ENCODE data around the gene MS4A3.
"Not testable (repeated sequence)": the region's sequence is repeated elsewhere in the genome, so short reads cannot be mapped to it uniquely, and the experiment has no call there.

Gene MS4A3

DNA sequence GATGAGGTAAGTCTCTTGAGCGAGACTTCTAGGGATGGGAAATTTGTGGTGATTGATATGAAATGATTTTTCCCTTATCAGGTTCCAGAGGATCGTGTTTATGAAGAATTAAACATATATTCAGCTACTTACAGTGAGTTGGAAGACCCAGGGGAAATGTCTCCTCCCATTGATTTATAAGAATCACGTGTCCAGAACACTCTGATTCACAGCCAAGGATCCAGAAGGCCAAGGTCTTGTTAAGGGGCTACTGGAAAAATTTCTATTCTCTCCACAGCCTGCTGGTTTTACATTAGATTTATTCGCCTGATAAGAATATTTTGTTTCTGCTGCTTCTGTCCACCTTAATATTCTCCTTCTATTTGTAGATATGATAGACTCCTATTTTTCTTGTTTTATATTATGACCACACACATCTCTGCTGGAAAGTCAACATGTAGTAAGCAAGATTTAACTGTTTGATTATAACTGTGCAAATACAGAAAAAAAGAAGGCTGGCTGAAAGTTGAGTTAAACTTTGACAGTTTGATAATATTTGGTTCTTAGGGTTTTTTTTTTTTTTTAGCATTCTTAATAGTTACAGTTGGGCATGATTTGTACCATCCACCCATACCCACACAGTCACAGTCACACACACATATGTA lies 39.1 kb downstream of the MS4A3 start:
- FAIRE-seq, result no peak

DNA sequence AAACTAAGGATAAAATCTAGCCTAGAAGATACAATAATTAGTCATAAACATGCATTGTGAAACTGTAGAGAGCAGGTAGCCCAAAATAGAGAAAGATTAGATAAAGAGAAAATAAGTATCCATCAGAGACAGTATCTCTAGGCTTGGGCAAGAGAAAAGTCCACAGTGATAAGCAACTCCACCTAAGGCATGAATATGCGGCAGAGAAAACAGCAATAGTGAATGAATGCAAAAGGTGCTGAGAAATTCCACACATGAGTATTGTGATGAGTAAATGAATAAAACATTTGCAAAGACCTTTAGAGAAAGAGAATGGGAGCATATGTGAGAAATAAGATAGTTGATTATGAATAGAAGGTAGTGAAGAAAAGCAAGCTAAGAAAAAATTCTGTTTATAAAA lies 40.7 kb downstream of the MS4A3 start:
- FAIRE-seq, result no peak

- no peak for FAIRE-seq
Observed at GRCh38 chr11:60098508-60098907, 42.0 kb downstream of the MS4A3 start.

DNA sequence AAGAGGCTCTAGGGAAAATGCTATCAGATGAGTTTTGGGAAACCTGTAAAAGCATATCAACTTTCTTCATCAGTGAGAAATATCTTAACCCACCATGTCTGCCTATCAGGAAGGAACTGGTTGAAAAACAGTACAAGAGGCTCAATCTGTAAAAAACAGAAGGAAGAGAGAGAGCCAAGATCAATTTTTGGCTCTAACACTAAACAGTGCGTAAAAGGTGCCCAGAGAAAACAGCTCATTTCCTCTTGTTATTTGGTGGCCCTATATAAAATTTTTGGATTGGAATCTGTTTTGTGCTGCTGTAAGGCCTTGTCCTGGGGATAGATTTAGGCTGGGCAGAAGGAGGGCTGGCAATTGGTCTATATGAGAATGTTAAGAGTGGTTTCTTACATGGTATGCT lies 44.1 kb downstream of the MS4A3 start:
- FAIRE-seq, result no peak

GRCh38 chr11:60101368-60101767 lies 44.9 kb downstream of the MS4A3 start:
- not testable (repeated sequence) for FAIRE-seq

DNA sequence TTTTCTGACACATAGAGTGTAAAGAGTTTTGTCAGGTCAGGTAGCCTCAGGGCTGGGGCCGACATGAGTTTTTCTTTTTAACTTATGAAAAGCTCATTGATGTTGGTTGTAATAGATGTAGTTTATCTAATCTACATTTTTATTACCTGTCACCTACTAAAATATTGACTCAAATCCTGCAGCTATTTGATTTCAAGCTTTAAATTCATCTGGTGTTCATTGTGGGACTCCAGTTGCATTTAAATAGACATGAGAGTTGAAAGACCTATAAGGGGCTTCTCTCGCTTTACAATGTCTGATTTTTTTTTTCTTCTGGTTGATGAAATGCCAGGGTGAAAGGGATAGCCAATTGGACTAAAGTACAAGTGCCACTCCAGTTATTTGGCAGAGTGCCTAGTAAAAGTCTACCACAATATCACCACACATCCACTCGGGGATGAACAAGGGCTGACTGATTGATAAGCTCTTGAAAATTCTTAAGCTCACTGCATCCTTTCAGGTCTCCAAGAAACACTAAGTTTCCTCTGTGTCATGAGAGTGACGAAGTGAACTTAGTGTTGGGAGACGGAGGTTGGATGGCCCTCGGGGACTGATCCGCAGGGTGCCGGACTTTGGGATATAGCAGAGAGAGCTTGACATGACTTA lies 48.1 kb downstream of the MS4A3 start:
- FAIRE-seq, result not testable (repeated sequence)

DNA sequence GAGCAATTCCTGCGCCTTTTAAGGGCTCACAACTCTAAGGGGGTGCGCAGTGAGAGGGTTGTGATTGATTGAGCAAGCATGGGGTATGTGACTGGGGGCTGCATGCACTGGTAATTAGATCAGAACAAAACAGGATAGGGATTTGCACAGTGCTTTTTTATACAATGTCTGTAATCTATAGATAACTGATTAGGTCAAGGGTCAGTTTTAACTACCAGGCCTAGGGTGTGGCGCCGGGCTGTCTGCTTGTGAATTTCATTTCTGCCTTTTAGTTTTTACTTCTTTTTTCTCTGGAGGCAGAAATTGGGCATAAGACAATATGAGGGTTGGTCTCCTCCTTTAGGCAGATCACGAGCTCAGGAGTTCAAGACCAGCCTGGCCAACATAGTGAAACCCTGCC lies 52.2 kb downstream of the MS4A3 start:
- FAIRE-seq, result not testable (repeated sequence)

DNA sequence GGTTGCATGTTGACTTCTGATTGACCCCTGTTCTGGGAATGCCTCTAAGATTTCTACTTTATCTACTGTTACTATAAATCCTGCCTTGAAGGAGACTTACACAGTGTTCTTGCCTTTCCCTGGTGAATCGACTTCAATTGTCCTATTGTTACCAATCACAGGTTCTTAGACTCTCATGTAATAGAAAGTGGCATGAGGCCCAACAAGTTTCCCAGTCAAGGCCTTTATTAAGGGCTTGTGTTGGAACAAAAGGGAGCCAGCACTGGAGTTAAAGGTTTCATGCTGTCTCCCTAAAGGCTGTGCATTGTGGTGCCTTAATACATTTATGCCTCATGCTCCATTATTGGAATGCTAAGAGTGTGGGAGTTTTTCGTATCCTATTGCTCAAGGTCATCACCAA lies 55.3 kb downstream of the MS4A3 start:
- FAIRE-seq, result no peak

DNA sequence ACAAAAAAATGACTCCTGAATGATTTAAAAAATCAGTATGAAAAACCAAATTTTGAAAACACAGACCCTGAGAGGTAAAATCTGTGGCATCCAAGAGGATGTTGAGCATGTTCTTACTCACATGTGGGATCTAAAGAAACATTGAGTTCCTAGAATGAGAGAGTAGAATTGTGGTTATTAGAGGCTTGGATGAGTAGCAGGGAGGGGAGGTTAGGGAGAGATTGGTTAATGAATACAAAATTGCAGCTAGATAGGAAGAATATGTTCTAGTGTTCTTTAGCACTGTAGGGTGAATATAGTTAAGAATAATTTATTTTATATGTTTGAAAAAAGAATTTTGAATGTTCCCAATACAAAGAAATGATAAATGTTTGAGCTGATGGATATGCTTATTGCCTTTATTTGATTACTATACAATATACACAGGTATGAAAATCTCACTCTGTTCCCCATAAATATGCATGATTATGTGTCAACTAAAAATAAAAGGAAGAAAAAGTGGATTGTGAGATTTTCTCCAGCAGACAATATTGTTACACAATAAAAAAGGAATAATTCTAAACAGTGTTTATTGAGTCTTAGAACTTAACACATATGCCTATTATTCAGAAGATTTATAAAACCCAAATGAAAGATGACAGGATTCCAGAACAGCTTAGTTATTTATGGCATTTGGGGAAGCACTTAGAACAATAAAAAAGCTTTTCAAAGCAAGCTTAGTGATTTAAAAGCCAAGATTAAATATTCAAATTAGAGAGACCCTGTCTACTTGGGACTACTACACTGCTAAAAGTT lies 60.7 kb downstream of the MS4A3 start:
- FAIRE-seq, result no peak

DNA sequence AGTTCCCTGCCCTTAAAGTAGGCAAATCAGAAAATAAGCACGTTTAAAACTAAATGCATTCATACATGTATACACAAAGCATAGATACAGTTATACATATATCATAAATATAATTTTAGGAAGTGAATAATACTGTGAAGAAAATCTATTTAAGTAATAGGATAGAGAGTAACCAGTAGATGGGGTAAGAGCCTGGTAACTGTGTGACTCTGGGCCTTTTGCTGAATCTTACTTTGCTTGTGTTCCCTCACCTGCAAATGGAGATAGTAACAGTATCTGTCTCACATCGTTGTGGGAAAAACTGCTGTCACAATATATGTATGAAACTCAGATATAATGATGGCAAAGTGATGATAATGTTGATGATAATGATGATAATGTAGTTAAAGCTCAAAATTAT lies 61.9 kb downstream of the MS4A3 start:
- FAIRE-seq, result no peak

DNA sequence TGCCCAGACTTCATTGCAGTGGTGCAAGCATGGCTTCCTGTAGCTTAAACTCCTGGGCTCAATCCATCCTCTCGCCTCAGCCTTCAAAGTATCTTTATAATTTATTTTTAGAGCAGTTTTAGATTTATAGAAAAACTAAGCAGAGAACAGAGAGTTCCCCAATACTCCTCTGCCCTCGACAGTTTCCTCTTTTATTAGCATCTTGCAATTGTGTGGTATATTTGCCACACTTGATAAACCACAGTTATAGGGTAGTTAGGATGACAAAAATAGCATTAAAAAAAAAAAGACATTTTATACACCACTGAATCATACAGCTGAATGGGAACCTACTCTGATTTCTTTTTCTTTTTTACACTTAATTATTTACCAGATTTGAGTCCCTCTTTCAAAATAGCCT lies 63.2 kb downstream of the MS4A3 start:
- no peak for FAIRE-seq
